ENCODE data around the gene FAT1. TPM values are rescaled to one million over a fixed set of nuclear protein-coding genes. Genes with fewer than 3 reads are reported as not detected.

The FAT1 gene
- total and polyA plus RNA-seq, 9 of the 15 experiments (the other 6 are each of a cell fraction or from before 2014, with no cell fraction given): 6.0 to 38.4 (median 21.4) TPM

DNA sequence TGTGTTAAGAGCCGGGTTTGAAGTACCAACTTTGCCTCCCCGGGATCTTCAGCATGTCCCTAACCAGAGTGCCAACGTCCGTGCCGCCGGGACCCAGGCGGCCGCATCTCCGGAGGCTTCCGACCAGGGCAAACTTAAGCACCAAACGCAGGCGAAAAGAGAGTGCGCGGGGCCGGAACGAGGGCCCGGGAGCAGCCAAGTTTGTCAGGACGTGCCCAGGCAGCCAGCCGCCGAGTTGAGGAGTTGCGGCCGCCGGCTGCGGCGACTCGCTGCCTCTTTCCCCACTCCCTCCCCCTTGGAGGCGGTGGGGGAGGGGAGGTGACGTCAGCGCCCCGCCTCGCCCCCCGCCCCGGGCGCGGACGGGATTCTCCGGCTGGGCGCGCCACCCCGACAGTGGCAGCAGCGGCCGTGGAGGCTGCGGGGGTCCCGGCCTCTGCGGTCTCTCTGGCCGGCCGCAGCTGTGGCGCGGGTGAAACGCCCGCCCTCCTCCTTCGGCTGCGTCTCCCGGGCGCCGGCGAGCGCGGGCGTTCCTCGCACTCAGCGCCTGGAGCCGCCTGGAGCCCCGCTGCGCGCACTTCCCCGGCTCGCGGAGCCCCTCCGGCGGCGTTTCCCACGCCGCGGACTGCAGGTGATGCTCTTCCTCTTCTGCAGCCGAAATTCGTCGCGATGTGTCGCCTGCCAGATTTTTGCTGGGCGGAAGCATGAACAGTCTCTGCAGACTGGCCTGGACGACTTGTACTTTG lies 2.9 kb upstream of the FAT1 start (continued):
- TF ChIP-seq NONO (IDR thresholded peaks at IDR 0.05; ENCODE audit: low read depth in 2 of 2, low read length in 1 of 2): peak in 1 of 2 experiments; percentile 55; a peak in 1 of 4 replicates
- no peak for TF ChIP-seq PHB2 (IDR thresholded peaks at IDR 0.05; ENCODE audit: low read depth)
- no peak for TF ChIP-seq PTBP1 (IDR thresholded peaks at IDR 0.05; ENCODE audit: low read depth, low read length)
- no peak for TF ChIP-seq ZNF217 (CRISPR knock-in tag; IDR thresholded peaks at IDR 0.05)
- TF ChIP-seq, protein P1, sequence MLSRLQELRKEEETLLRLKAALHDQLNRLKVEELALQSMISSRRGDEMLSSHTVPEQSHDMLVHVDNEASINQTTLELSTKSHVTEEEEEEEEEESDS (CRISPR knock-in tag; IDR thresholded peaks at IDR 0.05): no peak
- TF ChIP-seq RBM39 (optimal IDR thresholded peaks at IDR 0.05; ENCODE audit: low read depth, low read length): no peak
- TF ChIP-seq FOXM1 (IDR thresholded peaks at IDR 0.05; ENCODE audit: low read depth): no peak
- TF ChIP-seq FOXM1 (CRISPR knock-in tag; IDR thresholded peaks at IDR 0.05; ENCODE audit: low read depth): no peak; the same call in 1 of the 2 replicates
- no peak for TF ChIP-seq SRF (CRISPR knock-in tag; IDR thresholded peaks at IDR 0.05)
- TF ChIP-seq KDM5B (IDR thresholded peaks at IDR 0.05; ENCODE audit: insufficient replicate concordance, low read depth, low read length): no peak
- TF ChIP-seq, protein P2, sequence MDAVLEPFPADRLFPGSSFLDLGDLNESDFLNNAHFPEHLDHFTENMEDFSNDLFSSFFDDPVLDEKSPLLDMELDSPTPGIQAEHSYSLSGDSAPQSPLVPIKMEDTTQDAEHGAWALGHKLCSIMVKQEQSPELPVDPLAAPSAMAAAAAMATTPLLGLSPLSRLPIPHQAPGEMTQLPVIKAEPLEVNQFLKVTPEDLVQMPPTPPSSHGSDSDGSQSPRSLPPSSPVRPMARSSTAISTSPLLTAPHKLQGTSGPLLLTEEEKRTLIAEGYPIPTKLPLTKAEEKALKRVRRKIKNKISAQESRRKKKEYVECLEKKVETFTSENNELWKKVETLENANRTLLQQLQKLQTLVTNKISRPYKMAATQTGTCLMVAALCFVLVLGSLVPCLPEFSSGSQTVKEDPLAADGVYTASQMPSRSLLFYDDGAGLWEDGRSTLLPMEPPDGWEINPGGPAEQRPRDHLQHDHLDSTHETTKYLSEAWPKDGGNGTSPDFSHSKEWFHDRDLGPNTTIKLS (IDR thresholded peaks at IDR 0.05; ENCODE audit: borderline replicate concordance, low read depth): no peak
- TF ChIP-seq U2AF1 (optimal IDR thresholded peaks at IDR 0.05; ENCODE audit: low read depth, low read length): no peak
- TF ChIP-seq ZNF133 (CRISPR knock-in tag; IDR thresholded peaks at IDR 0.05): no peak
- TF ChIP-seq ZNF143 (CRISPR knock-in tag; IDR thresholded peaks at IDR 0.05): no peak
- no peak for TF ChIP-seq ARID3A (IDR thresholded peaks at IDR 0.05; ENCODE audit: borderline replicate concordance, low read depth, low read length)
- TF ChIP-seq, protein P3, sequence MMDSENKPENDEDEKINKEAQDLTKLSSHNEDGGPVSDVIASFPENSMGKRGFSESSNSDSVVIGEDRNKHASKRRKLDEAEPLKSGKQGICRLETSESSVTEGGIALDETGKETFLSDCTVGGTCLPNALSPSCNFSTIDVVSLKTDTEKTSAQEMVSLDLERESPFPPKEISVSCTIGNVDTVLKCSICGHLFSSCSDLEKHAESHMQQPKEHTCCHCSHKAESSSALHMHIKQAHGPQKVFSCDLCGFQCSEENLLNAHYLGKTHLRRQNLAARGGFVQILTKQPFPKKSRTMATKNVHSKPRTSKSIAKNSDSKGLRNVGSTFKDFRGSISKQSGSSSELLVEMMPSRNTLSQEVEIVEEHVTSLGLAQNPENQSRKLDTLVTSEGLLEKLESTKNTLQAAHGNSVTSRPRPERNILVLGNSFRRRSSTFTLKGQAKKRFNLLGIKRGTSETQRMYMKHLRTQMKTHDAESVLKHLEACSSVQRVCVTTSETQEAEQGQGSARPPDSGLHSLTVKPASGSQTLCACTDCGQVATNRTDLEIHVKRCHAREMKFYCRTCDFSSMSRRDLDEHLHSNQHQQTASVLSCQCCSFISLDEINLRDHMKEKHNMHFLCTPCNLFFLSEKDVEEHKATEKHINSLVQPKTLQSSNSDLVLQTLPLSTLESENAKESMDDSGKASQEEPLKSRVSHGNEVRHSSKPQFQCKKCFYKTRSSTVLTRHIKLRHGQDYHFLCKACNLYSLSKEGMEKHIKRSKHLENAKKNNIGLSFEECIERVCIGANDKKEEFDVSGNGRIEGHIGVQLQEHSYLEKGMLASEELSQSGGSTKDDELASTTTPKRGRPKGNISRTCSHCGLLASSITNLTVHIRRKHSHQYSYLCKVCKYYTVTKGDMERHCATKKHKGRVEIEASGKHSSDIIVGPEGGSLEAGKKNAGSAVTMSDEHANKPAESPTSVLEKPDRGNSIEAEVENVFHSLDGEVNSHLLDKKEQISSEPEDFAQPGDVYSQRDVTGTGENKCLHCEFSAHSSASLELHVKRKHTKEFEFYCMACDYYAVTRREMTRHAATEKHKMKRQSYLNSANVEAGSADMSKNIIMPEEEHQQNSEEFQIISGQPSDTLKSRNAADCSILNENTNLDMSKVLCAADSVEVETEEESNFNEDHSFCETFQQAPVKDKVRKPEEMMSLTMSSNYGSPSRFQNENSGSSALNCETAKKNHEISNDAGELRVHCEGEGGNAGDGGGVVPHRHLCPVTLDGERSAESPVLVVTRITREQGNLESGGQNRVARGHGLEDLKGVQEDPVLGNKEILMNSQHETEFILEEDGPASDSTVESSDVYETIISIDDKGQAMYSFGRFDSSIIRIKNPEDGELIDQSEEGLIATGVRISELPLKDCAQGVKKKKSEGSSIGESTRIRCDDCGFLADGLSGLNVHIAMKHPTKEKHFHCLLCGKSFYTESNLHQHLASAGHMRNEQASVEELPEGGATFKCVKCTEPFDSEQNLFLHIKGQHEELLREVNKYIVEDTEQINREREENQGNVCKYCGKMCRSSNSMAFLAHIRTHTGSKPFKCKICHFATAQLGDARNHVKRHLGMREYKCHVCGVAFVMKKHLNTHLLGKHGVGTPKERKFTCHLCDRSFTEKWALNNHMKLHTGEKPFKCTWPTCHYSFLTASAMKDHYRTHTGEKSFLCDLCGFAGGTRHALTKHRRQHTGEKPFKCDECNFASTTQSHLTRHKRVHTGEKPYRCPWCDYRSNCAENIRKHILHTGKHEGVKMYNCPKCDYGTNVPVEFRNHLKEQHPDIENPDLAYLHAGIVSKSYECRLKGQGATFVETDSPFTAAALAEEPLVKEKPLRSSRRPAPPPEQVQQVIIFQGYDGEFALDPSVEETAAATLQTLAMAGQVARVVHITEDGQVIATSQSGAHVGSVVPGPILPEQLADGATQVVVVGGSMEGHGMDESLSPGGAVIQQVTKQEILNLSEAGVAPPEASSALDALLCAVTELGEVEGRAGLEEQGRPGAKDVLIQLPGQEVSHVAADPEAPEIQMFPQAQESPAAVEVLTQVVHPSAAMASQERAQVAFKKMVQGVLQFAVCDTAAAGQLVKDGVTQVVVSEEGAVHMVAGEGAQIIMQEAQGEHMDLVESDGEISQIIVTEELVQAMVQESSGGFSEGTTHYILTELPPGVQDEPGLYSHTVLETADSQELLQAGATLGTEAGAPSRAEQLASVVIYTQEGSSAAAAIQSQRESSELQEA (IDR thresholded peaks at IDR 0.05; ENCODE audit: low read depth): no peak
